Effector memory CD8-positive, alpha-beta T cell (primary cell): Measurements from ENCODE around the gene TBL1XR1.
"Not testable (repeated sequence)": the region's sequence is repeated elsewhere in the genome, so short reads cannot be mapped to it uniquely, and the experiment has no call there.

ENCODE experiments used
- ATAC-seq: fragments of 150-1000 bp; cut with Tn5 transposase; replicated peaks from 2 replicates; pipeline ENCODE4 v1.10.0; 2021; ENCODE audit warnings: mild to moderate bottlenecking, moderate library complexity
- DNase-seq, 3 experiments: peaks; one replicate each; pipeline ENCODE4 v3.0.0; 2021
- H3K27ac Mint-ChIP-seq, 2 donors: one replicate each; pipeline ENCODE4 v1.8.0; 2022; ENCODE audit warnings: mild to moderate bottlenecking in 2 of 2, mixed read lengths in 2 of 2, moderate library complexity in 2 of 2
- H3K27me3 Mint-ChIP-seq, 2 donors: one replicate each; pipeline ENCODE4 v1.8.0; 2022; ENCODE audit warnings: mixed read lengths in 2 of 2
- H3K36me3 Mint-ChIP-seq: one replicate; pipeline ENCODE4 v1.8.0; 2022; ENCODE audit warnings: mild to moderate bottlenecking, moderate library complexity, mixed read lengths; ENCODE audit not compliant: insufficient read depth
- H3K4me1 Mint-ChIP-seq, 2 donors: one replicate each; pipeline ENCODE4 v1.8.0; 2022; ENCODE audit warnings: low read depth in 2 of 2, mixed read lengths in 2 of 2
- H3K4me3 Mint-ChIP-seq, 2 donors: one replicate each; pipeline ENCODE4 v1.8.0; 2022; ENCODE audit warnings: mild to moderate bottlenecking in 2 of 2, mixed read lengths in 2 of 2, moderate library complexity in 2 of 2
- H3K9me3 Mint-ChIP-seq, 2 donors: one replicate each; pipeline ENCODE4 v1.8.0; 2022; ENCODE audit warnings: mixed read lengths in 2 of 2

The TBL1XR1 gene

DNA sequence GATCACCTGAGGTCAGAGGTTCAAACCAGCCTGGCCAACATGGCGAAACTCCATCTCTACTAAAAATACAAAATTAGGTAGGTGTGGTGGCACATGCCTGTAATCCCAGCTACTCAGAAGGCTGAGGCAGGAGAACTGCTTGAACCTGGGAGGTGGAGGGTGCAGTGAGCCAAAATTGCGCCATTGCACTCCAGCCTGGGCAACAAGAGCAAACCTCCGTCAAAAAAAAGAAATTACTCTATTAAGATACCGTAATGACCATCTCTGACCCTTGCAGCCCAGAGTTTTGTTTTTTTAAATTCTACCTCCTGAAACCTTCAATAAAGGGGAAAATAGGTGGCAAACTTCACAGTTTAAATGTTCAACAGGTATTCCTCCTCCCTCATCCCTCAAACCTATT is 9.0 kb downstream of the TBL1XR1 start:
- not testable (repeated sequence) for H3K36me3 Mint-ChIP-seq, H3K27me3 Mint-ChIP-seq, H3K9me3 Mint-ChIP-seq, ATAC-seq, DNase-seq
- H3K4me1 Mint-ChIP-seq: peaks cover 43 to 64% of the 10 kb centered on the region in 2 donors
- peak overlapping the region; percentile 27 to 29 for H3K4me3 Mint-ChIP-seq
- peak overlapping the region in 1 of 2 donors; percentile 68 for H3K27ac Mint-ChIP-seq

DNA sequence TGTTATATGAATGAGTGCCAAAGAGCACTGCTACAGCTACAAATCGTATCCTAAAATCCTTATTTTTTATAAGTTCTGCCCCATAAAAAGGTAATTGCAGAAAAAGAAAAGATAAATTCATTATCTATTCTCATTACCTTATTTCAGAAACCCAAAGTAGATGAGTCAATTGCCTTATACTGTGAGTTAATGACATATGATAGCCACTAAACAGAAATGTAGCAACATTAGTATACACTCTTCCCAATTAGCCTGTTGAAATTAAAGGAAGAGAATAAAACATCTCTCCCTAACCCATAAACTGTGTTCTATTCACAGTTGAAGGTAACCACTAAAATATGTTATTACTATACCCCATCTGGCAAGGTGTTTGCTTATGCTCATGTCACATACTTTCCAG is 11.0 kb downstream of the TBL1XR1 start:
- no peak for ATAC-seq
- no peaks in the 10 kb centered on the region for H3K27me3 Mint-ChIP-seq
- H3K4me1 Mint-ChIP-seq: peaks cover 44 to 65% of the 10 kb centered on the region in 2 donors
- H3K9me3 Mint-ChIP-seq: no peaks in the 10 kb centered on the region
- H3K4me3 Mint-ChIP-seq: peak overlapping the region in 1 of 2 donors; percentile 27
- peak overlapping the region in 1 of 2 donors; percentile 77 for H3K27ac Mint-ChIP-seq
- H3K36me3 Mint-ChIP-seq: peaks cover 3% of the 10 kb centered on the region
- no peak for DNase-seq

DNA sequence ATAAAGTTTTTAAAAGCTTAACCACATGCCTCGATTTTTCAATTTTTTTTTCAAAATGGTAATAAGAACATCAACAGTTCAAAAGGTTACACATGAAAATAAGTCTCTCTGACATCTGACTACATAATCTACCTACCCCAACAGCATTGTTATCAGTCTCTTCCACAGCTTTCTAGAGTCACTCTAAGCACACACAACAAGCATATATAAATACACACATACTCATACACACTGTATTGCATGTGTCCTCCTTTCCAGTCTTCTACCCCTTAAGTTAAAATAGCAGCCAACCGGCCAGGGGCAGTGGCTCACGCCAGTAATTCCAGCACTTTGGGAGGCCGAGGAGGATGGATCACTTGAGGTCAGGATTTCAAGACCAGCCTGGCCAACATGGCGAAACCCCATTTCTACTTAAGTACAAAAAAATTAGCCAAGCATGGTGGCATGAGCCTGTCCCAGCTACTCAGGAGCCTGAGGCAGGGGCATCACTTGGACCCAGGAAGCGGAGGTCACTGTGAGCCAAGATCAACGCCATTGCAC is 12.2 kb downstream of the TBL1XR1 start:
- H3K27me3 Mint-ChIP-seq: no peaks in the 10 kb centered on the region
- H3K4me1 Mint-ChIP-seq: peaks cover 43 to 67% of the 10 kb centered on the region in 2 donors
- H3K36me3 Mint-ChIP-seq: peaks cover 7% of the 10 kb centered on the region
- peak overlapping the region; percentile 13 to 56 for H3K27ac Mint-ChIP-seq
- DNase-seq: no peak
- no peaks in the 10 kb centered on the region for H3K9me3 Mint-ChIP-seq
- peak overlapping the region; percentile 50 to 55 for H3K4me3 Mint-ChIP-seq
- no peak for ATAC-seq

GRCh38 chr3:177184602-177185001 is 12.7 kb downstream of the TBL1XR1 start:
- H3K36me3 Mint-ChIP-seq, DNase-seq, ATAC-seq, H3K9me3 Mint-ChIP-seq, H3K27me3 Mint-ChIP-seq: not testable (repeated sequence)
- peak overlapping the region; percentile 50 to 55 for H3K4me3 Mint-ChIP-seq
- H3K27ac Mint-ChIP-seq: peak overlapping the region; percentile 13 to 56
- H3K4me1 Mint-ChIP-seq: peaks cover 45 to 72% of the 10 kb centered on the region in 2 donors

GRCh38 chr3:177182352-177182751 is 14.9 kb downstream of the TBL1XR1 start:
- peaks cover 16% of the 10 kb centered on the region for H3K36me3 Mint-ChIP-seq
- no peaks in the 10 kb centered on the region for H3K27me3 Mint-ChIP-seq
- no peaks in the 10 kb centered on the region for H3K9me3 Mint-ChIP-seq
- peaks cover 52 to 83% of the 10 kb centered on the region in 2 donors for H3K4me1 Mint-ChIP-seq
- no peak overlapping the region for H3K4me3 Mint-ChIP-seq
- peak overlapping the region in 1 of 2 donors; percentile 82 for H3K27ac Mint-ChIP-seq
- DNase-seq: no peak
- no peak for ATAC-seq

- Mint-ChIP-seq H3K4me3 (peak overlapping the region; percentile 17 to 35), H3K36me3 (peaks cover 16% of the 10 kb centered on the region), H3K4me1 (peaks cover 48 to 75% of the 10 kb centered on the region in 2 donors), H3K9me3 (no peaks in the 10 kb centered on the region), H3K27me3 (no peaks in the 10 kb centered on the region), H3K27ac (peak overlapping the region; percentile 57 to 82)
- no peak for ATAC-seq
- no peak for DNase-seq
These were observed 15.9 kb downstream of the TBL1XR1 start for GRCh38 chr3:177181418-177181817.

- Mint-ChIP-seq H3K27ac (peak overlapping the region in 1 of 2 donors; percentile 82), H3K4me3 (peak overlapping the region in 1 of 2 donors; percentile 35), H3K27me3 (no peaks in the 10 kb centered on the region), H3K9me3 (no peaks in the 10 kb centered on the region), H3K4me1 (peaks cover 48 to 68% of the 10 kb centered on the region in 2 donors), H3K36me3 (peaks cover 17% of the 10 kb centered on the region)
- ATAC-seq: no peak
- no peak for DNase-seq
These were observed 16.8 kb downstream of the TBL1XR1 start for GRCh38 chr3:177180506-177180905.

DNA sequence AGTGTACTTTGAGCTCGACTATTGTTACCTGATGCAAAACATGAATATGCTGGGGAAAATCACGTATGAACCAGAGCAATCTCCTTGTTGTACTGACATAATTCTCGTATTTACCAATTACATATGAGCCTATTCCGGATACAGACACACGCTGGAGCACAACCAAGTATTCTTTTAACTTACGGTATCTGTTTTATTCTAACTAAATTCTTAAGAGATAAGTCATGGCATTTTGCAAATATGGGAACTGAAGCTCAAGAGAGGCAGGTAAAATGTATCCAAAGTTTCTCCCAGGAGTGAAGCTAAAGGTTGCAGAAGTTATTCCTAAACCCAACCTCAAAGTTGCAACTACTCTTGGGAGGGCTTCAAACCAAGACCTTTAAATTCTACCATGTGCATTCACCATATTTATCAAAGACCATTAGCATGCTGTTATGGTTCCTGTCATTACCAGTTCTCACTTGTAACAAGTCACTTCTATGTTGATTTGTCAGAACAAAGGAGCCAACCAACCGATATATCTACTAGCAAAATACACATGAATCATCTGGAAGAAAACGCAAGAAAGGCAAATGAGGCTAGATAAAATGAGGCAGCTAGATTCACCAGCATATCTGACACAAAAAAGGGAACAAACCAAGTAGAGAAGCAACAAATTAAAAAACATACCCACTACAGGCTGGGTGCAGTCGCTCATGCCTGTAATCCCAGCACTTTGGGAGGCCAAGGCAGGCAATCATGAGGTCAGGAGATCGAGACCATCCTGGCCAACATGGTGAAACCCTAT is 17.8 kb downstream of the TBL1XR1 start:
- Mint-ChIP-seq H3K4me1 (peaks cover 42 to 63% of the 10 kb centered on the region in 2 donors), H3K4me3 (peak overlapping the region; percentile 3 to 57), H3K27me3 (no peaks in the 10 kb centered on the region), H3K27ac (peak overlapping the region; percentile 50 to 62), H3K9me3 (no peaks in the 10 kb centered on the region), H3K36me3 (peaks cover 20% of the 10 kb centered on the region)
- no peak for DNase-seq
- no peak for ATAC-seq

DNA sequence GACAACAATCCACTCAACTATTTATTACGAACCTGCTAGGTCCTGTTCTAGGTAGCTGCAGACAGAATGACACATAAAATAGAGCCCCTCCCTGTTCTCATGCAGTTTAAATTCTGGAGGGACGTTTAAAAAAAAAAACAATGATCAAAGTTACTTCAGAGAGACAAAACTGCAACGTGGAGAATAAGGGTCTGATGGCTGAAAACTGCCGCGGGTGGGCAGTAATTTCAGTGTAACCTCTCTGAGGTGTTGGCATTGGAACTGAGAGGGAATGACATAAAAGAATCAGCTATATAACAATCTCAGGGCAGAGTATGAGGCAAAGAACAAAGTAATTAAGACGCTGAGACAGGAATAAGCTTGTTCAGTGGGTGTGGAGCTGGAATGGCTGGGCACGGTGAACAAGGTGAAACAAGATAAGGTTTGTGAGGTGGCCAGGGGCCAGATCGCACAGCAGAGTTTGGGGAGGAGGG is 19.5 kb downstream of the TBL1XR1 start:
- Mint-ChIP-seq H3K36me3 (peaks cover 22% of the 10 kb centered on the region), H3K27me3 (no peaks in the 10 kb centered on the region), H3K4me1 (peaks cover 50 to 63% of the 10 kb centered on the region in 2 donors), H3K9me3 (no peaks in the 10 kb centered on the region), H3K27ac (peak overlapping the region; percentile 50 to 62), H3K4me3 (peak overlapping the region in 1 of 2 donors; percentile 57)
- ATAC-seq (no peak), DNase-seq (no peak)

GRCh38 chr3:177174607-177175170 is 22.6 kb downstream of the TBL1XR1 start:
- Mint-ChIP-seq H3K36me3 (peaks cover 25% of the 10 kb centered on the region), H3K27ac (peak overlapping the region in 1 of 2 donors; percentile 2), H3K4me3 (no peak overlapping the region), H3K4me1 (peaks cover 42 to 50% of the 10 kb centered on the region in 2 donors), H3K27me3 (no peaks in the 10 kb centered on the region), H3K9me3 (no peaks in the 10 kb centered on the region)
- no peak for ATAC-seq
- no peak for DNase-seq

DNA sequence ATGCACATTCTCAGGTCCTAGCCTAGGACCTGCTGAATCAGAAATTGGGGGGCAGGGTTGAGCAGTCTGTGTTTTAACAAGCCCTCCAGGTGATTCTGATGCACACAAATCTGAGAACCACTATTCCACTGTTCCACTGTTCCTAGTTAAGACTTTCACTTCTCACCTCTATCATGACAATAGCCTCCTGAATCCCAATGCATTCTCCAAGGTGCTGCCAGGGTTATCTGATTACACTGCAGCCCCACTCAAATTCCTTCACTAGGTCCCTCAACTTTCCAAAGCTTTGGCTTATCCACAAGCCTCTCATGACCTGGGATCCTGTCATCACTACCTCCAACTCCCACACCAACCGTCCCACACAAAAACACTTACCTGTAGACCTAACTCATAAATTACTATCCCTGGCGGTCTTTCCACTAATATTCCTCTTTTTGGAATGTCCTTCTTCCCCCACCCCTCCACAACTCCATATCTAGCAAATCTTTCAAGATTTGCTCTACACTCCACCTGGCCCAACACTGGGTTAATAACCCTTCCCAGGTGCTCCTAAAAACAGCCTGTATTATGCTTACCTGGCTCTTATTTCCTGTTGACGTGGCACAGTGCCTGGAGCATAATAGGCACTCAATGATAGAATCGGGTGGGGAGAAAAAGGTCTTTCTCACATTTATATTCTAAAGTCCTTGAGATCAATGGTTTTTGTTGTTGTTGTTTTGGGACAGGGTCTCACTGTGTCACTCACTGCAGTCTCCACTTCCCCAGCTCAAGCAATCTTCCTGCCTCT is 27.2 kb downstream of the TBL1XR1 start:
- peak overlapping the region; percentile 6 to 9 for H3K4me3 Mint-ChIP-seq
- peak overlapping the region; percentile 39 to 67 for H3K27ac Mint-ChIP-seq
- peaks cover 9% of the 10 kb centered on the region for H3K36me3 Mint-ChIP-seq
- no peaks in the 10 kb centered on the region for H3K9me3 Mint-ChIP-seq
- ATAC-seq (no peak), DNase-seq (no peak)
- peaks cover 53 to 58% of the 10 kb centered on the region in 2 donors for H3K4me1 Mint-ChIP-seq
- no peaks in the 10 kb centered on the region for H3K27me3 Mint-ChIP-seq

DNA sequence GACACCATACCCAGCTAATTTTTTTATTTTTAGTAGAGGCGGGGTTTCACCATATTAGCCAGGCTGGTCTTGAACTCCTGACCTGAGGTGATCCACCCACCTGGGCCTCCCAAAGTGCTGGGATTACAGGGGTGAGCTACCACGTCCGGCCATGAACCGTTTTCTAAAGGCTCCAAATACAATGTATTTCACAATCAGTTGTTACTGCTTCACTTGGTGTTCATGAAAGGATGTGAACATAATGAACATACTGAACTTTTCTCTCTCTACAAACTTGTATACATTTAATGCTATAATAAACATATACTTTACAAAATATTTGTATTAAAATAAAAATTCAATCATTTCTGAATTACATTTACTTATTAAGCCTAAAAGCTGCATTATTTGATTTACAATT is 28.9 kb downstream of the TBL1XR1 start:
- no peak overlapping the region for H3K27ac Mint-ChIP-seq
- ATAC-seq: no peak
- H3K4me1 Mint-ChIP-seq: peaks cover 47 to 65% of the 10 kb centered on the region in 2 donors
- H3K36me3 Mint-ChIP-seq: peaks cover 12% of the 10 kb centered on the region
- H3K4me3 Mint-ChIP-seq: no peak overlapping the region
- H3K9me3 Mint-ChIP-seq: no peaks in the 10 kb centered on the region
- DNase-seq: no peak
- no peaks in the 10 kb centered on the region for H3K27me3 Mint-ChIP-seq

GRCh38 chr3:177162742-177163141 is 34.5 kb downstream of the TBL1XR1 start:
- Mint-ChIP-seq H3K4me1 (peaks cover 34 to 75% of the 10 kb centered on the region in 2 donors), H3K9me3 (no peaks in the 10 kb centered on the region), H3K27me3 (no peaks in the 10 kb centered on the region), H3K27ac (no peak overlapping the region), H3K4me3 (no peak overlapping the region), H3K36me3 (peaks cover 16% of the 10 kb centered on the region)
- DNase-seq: no peak
- ATAC-seq: no peak
